Heart right ventricle (tissue), 16 donors: Measurements from ENCODE around the gene ERP27. TPM values are rescaled to one million over a fixed set of nuclear protein-coding genes. Genes with fewer than 3 reads are reported as not detected.
A peak's percentile ranks its signal among the peaks of the same experiment; 100 is the strongest.

Source experiments
- ATAC-seq, 8 donors: fragments of 200-7000 bp; cut with Tn5 transposase; one replicate each; pipeline ENCODE4 v1.9.1; 2020; ENCODE audit warnings: mild to moderate bottlenecking in 8 of 8, moderate library complexity in 8 of 8, moderate number of reproducible peaks in 1 of 8
- DNase-seq, 2 donors: peaks; one replicate each; pipeline ENCODE4 v3.0.0-alpha.2; 2020
- H3K27ac ChIP-seq, 10 donors: fragments of 200-600 bp; sonication (generic) in 2 of 10; one replicate each; pipeline versions ENCODE4 v1.5.0 to v1.8.0; 2020 to 2022; ENCODE audit warnings: mild to moderate bottlenecking in 3 of 10
- H3K27me3 ChIP-seq, 7 donors: fragments of 200-600 bp; one replicate each; pipeline ENCODE4 v1.8.0; 2021 to 2022; ENCODE audit warnings: mild to moderate bottlenecking in 2 of 7
- H3K36me3 ChIP-seq, 9 donors: fragments of 200-600 bp; sonication (generic) in 1 of 9; one replicate each; pipeline versions ENCODE4 v1.5.0 to v1.8.0; 2020 to 2022; ENCODE audit warnings: mild to moderate bottlenecking in 2 of 9
- H3K4me1 ChIP-seq, 9 donors: fragments of 200-600 bp; sonication (generic) in 1 of 9; one replicate each; pipeline versions ENCODE4 v1.5.0 to v1.8.0; 2020 to 2022; ENCODE audit warnings: mild to moderate bottlenecking in 4 of 9
- H3K4me3 ChIP-seq, 10 donors: fragments of 200-600 bp; sonication (generic) in 2 of 10; one replicate each; pipeline versions ENCODE4 v1.5.0 to v1.8.0; 2020 to 2022; ENCODE audit warnings: mild to moderate bottlenecking in 7 of 10, moderate library complexity in 2 of 10
- H3K9me3 ChIP-seq, 11 donors: fragments of 200-600 bp in 10 of 11; sonication (generic) in 2 of 11; one replicate each; pipeline versions ENCODE4 v1.5.0 to v1.8.0; 2013 to 2022; ENCODE audit warnings: mild to moderate bottlenecking in 2 of 11, control low read depth in 1 of 11, moderate library complexity in 1 of 11
- WGBS, 2 donors: extraction: QIAGEN DNeasy Blood & Tissue Kit; methylation state at CpG; one replicate each; pipeline ENCODE4 v1.1.7; 2013; ENCODE audit warnings: inconsistent platforms in 1 of 2; 5-methylcytosine and 5-hydroxymethylcytosine counted together
- intact Hi-C, 10 donors: fragments of 100-400 bp; cut with DNase I; formaldehyde crosslinking; loops; one replicate each; pipeline versions ENCODE4 v1.11.1 to v1.14.2; 2022
- polyA plus RNA-seq, 2 donors: library from polyadenylated mRNA; stranded (reverse); fragments of 200-250 nt; gene quantifications; one replicate each; pipeline ENCODE4 v1.2.3, GENCODE V29; 2013
- total RNA-seq, 10 donors: library from RNA; stranded (reverse); fragmentation: NEBNext Ultra II Directional in 3 of 10; extraction: Animal tissue kit (Norgen Biotek cat#: 25700) in 3 of 10; gene quantifications; one replicate each; pipeline versions ENCODE4 v1.2.1 to v1.2.4, GENCODE V29; 2021 to 2023
- TF ChIP-seq, protein P1 (sequence below), 9 donors: fragments of 200-600 bp; sonication (generic) in 2 of 9; IDR thresholded peaks; one replicate each; pipeline versions ENCODE4 v1.5.0 to v1.8.0; 2021 to 2022; ENCODE audit warnings: antibody characterized with exemption in 9 of 9, mild to moderate bottlenecking in 5 of 9, moderate library complexity in 1 of 9
- donor health status: Arrhythmogenic right ventricular cardiomyopathy.
- donor health status: ischemic (EF 13 %, LVEDD 7.1; RV severe dilation, severe dysfunction).
- donor health status: healthy with polysubstance abuse.
- donor health status: DM: no; HTN: yes; CAD: no.
- donor health status: DM: no; HTN: no; CAD: no.
- donor health status: ischemic (EF 25% LVEDD 6.9; RV normal size, moderate dysfunction).
- donor health status: ischemic (EF 25% LVEDD 5.7; RV mildly dilated, moderate dysfunction).
- donor health status: healthy.
- donor health status: DM: yes; HTN: yes; CAD: no.
- donor health status: Ischemic cardiomyopathy.
- donor health status: ischemic (EF 35%, LVEDD 5.7; RV mildly dilated, moderate dysfunction).
- donor health status: nonischemic (EF 11% LVEDD 7.7; RV severe dilation, severe dysfunction).
- donor health status: DM: yes; HTN: yes; CAD: no.
- donor health status: PGD.
- donor health status: ischemic (EF 29% LVEDD 5.4; RV normal size, mild dysfunction).
- donor health status: nonischemic (EF 23%, LVEDD 6.1; RV moderate dilation, normal function).

ERP27 gene
- total and polyA plus RNA-seq, 12 donors, result 0.14 to 0.79 (median 0.28) TPM; not detected in 2

DNA sequence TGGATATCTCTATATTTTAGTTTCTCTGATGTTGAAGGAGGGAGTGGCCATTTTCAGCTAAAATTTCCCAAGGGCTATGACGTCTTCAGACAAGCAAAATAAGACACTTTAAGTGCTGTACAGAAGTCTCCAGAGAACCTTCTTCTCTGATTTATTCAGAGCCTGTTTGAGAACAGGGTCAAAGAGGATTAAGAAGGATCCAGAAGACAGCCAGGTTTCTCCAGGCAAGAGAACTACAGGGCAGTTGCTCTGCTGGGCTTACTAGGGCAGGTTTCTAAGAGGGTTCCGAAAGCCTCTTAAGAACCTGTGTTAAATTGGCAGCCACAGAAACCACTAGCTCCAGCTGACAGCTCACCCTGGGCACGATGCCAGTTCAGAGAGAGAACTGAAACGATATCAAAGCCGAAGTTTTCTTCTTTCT lies 53.9 kb downstream of the ERP27 start:
- H3K4me1 ChIP-seq, result peaks cover 0 to 43% (median 26%) of the 10 kb centered on the region in 9 donors
- H3K27me3 ChIP-seq, result no peaks in the 10 kb centered on the region
- H3K36me3 ChIP-seq, result peaks cover 0 to 37% (median 0%) of the 10 kb centered on the region in 9 donors
- no peaks in the 10 kb centered on the region for H3K9me3 ChIP-seq
- peak overlapping the region; percentile 2 to 61 (median 46) for H3K4me3 ChIP-seq
- intact Hi-C loops, result loop anchor here in 2 of 10 donors (2.0 kb wide), 2 partner anchors 38 to 76 kb away; partner anchors contain the start of gene ARHGDIB (in 2 of the 2)
- TF ChIP-seq, protein P1, sequence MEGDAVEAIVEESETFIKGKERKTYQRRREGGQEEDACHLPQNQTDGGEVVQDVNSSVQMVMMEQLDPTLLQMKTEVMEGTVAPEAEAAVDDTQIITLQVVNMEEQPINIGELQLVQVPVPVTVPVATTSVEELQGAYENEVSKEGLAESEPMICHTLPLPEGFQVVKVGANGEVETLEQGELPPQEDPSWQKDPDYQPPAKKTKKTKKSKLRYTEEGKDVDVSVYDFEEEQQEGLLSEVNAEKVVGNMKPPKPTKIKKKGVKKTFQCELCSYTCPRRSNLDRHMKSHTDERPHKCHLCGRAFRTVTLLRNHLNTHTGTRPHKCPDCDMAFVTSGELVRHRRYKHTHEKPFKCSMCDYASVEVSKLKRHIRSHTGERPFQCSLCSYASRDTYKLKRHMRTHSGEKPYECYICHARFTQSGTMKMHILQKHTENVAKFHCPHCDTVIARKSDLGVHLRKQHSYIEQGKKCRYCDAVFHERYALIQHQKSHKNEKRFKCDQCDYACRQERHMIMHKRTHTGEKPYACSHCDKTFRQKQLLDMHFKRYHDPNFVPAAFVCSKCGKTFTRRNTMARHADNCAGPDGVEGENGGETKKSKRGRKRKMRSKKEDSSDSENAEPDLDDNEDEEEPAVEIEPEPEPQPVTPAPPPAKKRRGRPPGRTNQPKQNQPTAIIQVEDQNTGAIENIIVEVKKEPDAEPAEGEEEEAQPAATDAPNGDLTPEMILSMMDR (IDR thresholded peaks at IDR 0.05), result no peak
- ATAC-seq, result peak; percentile 63 to 81 (median 75)
- H3K27ac ChIP-seq, result peak overlapping the region; percentile 41 to 89 (median 76)
- 1% methylated on average over 5 of the region's 5 CpGs for WGBS, 2 donors
- DNase-seq, result peak; percentile 73 to 89

DNA sequence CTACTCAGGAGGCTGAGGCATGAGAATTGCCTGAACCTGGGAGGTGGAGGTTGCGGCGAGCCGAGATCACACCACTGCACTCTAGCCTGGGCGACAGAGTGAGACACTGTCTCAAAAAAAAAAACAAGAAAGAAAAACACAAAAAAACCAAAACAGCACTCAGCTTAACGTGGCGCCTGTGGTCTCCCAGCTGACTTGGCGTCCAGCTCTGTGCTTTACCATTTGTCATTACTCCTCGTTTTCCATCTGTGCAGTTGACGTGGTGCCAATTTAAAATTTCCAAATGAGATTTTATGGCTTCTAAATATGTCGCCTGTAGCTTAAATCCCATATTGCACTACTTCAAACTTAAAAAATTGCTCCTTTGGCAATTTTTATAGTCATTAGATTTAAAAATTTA lies 54.7 kb downstream of the ERP27 start:
- Histone ChIP-seq H3K27ac (peak overlapping the region in 9 of 10 donors; percentile 57 to 89 (median 79)), H3K9me3 (no peaks in the 10 kb centered on the region), H3K36me3 (peaks cover 0 to 37% (median 0%) of the 10 kb centered on the region in 9 donors), H3K4me3 (peak overlapping the region in 9 of 10 donors; percentile 23 to 61 (median 49)), H3K27me3 (no peaks in the 10 kb centered on the region), H3K4me1 (peaks cover 0 to 41% (median 26%) of the 10 kb centered on the region in 9 donors)
- WGBS, 2 donors, result 67 to 75% methylated on average over 10 of the region's 10 CpGs
- intact Hi-C loops, result loop anchor here in 2 of 10 donors (2.0 kb wide), 2 partner anchors 37 to 77 kb away; partner anchors contain the start of gene ARHGDIB (in 2 of the 2)
- DNase-seq (peak in 1 of 2 donors; percentile 23), ATAC-seq (peak in 2 of 8 donors; percentile 12 to 29)
- TF ChIP-seq, protein P1 (IDR thresholded peaks at IDR 0.05), result no peak

DNA sequence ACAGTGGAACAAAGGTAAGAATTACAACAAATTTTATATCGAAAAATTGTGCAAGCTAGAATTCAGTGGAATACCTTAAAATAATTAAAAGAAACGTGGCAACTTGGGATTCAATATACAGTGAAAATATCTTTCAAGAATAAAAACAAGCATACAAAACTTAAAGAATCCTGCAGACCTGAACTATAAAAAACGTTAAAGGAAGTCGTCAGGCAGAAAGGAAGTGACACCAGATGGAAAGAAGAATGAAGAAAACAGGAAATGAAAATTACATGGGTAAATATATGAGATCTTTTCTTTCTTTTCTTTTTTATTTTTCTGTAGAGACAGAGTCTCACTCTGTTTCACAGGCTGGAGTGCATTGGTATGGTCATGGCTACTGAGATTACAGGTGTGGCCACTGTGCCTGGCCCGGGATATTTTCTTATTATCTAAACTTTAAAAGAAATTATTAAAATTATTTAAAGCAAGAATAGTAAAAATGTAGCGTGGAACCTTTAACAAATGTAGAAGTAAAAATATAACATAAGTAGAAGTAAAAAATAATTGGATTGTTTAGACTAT lies 57.4 kb downstream of the ERP27 start:
- Histone ChIP-seq H3K4me3 (no peak overlapping the region), H3K9me3 (no peaks in the 10 kb centered on the region), H3K36me3 (peaks cover 0 to 37% (median 0%) of the 10 kb centered on the region in 9 donors), H3K27ac (no peak overlapping the region), H3K4me1 (peaks cover 0 to 32% (median 17%) of the 10 kb centered on the region in 9 donors), H3K27me3 (no peaks in the 10 kb centered on the region)
- TF ChIP-seq, protein P1 (IDR thresholded peaks at IDR 0.05), result no peak
- 78 to 81% methylated on average over 6 of the region's 6 CpGs for WGBS, 2 donors
- DNase-seq, result no peak
- intact Hi-C loops, result no loop called here
- no peak for ATAC-seq

DNA sequence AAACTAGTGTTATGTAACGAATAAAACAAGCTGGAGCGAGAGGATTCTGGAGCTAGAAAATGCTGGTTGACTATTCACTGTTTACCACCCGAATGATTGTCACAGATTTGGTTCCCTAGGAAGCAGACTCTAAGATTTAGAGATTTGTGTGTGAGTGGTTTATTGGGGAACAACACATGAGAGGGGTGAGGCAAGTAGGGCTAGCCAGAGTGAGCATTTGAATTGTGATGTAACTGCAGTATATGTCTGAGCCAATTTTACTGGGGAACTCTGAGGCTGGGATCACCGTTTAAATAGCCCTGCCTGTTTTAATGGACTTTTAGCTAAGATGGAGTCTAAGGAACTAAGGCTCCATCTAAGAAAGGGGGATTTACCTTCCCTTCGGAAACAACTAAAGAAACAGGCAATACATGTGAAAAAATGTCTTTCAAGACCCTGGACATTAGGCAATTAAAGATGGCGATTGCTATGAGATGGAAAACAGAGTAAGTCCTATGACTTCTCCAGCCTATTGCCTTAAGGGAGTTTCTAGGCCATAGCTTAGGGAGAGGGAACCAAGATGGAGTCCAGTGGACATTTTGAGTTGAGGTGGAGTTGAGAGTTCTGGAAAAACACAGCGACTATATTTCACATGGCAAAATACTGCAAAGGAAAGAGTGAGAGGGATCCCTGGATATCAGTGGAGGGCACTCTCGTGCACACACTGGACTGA lies 59.0 kb downstream of the ERP27 start:
- intact Hi-C loops, result no loop called here
- Histone ChIP-seq H3K4me3 (no peak overlapping the region), H3K27me3 (no peaks in the 10 kb centered on the region), H3K4me1 (peaks cover 0 to 26% (median 6%) of the 10 kb centered on the region in 9 donors), H3K9me3 (no peaks in the 10 kb centered on the region), H3K27ac (no peak overlapping the region), H3K36me3 (peaks cover 0 to 37% (median 0%) of the 10 kb centered on the region in 9 donors)
- TF ChIP-seq, protein P1 (IDR thresholded peaks at IDR 0.05), result no peak
- ATAC-seq (peak in 2 of 8 donors; percentile 9 to 58), DNase-seq (no peak)
- WGBS, 2 donors, result 90 to 91% methylated on average over 8 of the region's 8 CpGs
